GM10266 (cell line): ENCODE measurements around the gene FTCDNL1.

Source experiments
- DNase-seq: peaks from one replicate; pipeline ENCODE4 v3.0.0; 2012; ENCODE audit errors: extremely low spot score
- TF ChIP-seq, protein P1 (sequence below): IDR thresholded peaks from 2 replicates; pipeline ENCODE4 v1.5.1; 2012; ENCODE audit warnings: mild to moderate bottlenecking, low read depth; ENCODE audit not compliant: control insufficient read depth, insufficient read depth; ENCODE audit errors: missing control alignments

FTCDNL1 gene

DNA sequence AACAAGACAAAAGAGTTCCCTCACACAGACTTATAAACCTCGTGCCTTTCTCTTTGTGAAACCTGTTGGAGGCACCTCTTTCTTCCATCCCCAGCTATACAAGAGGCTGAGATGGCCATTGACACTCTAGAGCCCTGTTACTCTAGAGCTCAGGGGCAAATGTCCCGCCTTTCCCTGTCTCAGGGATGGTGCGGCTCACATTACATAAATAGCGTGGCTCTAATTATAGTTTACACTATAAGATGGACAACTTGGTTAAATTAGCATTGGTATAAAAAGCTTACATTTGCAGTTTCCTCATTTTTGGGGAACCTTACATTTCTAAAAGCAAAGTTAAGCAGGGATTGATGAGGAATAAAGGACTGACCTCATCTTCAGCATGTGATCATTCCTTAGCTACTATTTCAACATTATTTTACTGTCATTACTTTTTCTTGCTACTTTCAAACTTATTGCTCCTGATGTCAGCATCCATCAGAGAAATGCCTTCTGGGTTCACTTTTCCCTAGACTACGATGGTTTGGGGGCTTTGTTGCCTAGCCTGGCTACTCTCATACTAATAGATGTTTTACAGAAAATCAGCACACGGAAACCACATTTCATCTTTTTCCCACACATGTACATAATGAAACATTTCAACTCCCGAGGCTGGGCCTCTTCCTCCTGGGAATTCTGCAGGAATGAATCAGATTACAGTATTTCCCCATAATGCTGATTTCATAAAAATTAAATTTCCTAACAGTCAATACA lies 40.4 kb downstream of the FTCDNL1 start:
- no peak for DNase-seq
- TF ChIP-seq, protein P1, sequence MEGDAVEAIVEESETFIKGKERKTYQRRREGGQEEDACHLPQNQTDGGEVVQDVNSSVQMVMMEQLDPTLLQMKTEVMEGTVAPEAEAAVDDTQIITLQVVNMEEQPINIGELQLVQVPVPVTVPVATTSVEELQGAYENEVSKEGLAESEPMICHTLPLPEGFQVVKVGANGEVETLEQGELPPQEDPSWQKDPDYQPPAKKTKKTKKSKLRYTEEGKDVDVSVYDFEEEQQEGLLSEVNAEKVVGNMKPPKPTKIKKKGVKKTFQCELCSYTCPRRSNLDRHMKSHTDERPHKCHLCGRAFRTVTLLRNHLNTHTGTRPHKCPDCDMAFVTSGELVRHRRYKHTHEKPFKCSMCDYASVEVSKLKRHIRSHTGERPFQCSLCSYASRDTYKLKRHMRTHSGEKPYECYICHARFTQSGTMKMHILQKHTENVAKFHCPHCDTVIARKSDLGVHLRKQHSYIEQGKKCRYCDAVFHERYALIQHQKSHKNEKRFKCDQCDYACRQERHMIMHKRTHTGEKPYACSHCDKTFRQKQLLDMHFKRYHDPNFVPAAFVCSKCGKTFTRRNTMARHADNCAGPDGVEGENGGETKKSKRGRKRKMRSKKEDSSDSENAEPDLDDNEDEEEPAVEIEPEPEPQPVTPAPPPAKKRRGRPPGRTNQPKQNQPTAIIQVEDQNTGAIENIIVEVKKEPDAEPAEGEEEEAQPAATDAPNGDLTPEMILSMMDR, result no peak

DNA sequence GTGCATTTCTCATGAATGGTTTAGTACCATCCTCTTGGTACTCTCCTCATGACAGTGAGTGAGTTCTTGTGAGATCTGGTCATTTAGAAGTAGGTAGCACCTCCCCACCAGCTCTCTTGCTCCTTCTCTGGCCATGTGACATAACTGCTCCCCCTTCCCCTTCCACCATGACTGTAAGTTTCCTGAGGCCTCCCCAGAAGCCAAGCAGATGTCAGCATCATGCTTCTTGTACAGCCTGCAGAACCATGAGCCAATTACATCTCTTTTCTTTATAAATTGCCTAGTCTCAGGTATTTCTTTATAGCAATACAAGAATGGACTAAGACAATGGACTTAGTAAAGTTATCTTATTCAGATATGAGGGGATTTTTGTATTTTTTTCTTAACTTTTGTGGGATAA lies 43.0 kb downstream of the FTCDNL1 start:
- DNase-seq, result no peak
- TF ChIP-seq, protein P1, result no peak

DNA sequence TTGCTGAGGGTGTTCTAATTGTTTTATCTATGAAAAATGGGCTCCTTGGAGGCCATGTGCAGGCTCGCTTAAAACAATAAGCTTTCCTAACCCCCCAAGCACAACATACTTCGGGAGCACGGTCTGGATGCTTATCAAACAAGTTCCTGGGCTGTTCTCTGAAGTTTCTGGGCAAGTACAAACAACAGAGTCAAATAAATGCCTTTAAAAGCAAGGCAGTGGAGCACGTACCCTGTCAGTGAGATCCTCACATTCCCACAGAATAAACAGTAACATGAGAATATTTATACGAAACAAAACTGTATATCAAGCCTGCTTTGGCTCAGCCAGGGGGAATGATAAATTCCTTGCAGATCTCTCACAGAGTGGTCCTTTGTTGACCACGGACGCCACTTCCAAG lies 44.8 kb downstream of the FTCDNL1 start:
- TF ChIP-seq, protein P1, result no peak
- DNase-seq, result no peak

DNA sequence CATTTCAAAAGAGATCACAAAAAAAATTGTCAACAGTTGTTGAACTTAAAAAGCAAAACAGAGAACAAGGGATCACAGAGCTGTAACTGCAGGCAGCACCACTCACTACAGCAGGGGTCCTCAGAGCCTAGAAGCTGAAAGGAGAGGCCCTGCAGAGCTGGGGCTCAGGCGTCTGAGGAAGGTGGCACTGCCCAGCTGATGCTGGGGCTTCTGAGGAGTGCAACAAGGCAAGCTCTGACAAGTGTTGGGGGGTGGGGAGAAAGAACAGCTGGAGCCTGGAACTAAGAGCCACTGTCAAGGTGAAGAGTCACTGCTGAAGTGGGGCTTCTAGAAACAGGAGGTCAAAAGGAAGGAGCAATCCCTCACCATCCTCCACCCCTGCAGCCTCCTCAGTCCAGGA lies 46.2 kb downstream of the FTCDNL1 start:
- TF ChIP-seq, protein P1, result no peak
- no peak for DNase-seq

DNA sequence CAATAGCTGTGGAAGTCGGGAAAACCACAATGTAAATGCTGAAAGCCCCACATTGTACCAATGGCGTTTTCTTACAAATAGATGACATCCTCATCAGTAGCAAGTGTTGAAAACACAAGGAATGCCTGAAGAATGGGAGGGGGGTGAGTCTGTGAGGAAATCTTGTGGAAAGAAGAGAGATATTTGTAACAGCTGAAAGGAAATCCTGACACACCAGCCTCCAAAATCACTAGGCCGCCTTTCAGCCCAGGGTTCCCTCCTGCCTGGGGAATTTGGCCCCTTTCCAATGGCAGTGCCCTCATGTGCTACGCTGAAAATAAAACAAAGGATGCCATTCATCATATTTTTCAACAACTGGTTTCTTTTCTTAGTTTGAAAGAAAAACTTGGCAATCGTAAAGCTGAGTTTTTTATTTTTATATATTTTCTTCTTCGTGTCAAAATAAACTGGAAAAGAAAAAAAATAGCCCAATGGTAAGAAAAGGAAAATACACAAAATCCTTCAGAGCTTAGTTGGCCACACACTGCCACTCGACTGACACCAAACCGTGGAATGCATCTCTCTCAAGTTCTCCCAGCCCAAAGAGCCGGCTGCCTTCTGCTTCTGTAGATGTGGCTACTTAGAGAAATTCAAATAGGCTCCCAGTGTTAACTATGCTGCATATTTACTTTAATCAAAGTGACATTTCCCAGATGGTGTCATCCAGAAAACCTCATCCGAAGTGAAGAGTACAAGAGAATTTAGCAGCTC lies 52.0 kb downstream of the FTCDNL1 start:
- DNase-seq, result no peak
- TF ChIP-seq, protein P1, result no peak

DNA sequence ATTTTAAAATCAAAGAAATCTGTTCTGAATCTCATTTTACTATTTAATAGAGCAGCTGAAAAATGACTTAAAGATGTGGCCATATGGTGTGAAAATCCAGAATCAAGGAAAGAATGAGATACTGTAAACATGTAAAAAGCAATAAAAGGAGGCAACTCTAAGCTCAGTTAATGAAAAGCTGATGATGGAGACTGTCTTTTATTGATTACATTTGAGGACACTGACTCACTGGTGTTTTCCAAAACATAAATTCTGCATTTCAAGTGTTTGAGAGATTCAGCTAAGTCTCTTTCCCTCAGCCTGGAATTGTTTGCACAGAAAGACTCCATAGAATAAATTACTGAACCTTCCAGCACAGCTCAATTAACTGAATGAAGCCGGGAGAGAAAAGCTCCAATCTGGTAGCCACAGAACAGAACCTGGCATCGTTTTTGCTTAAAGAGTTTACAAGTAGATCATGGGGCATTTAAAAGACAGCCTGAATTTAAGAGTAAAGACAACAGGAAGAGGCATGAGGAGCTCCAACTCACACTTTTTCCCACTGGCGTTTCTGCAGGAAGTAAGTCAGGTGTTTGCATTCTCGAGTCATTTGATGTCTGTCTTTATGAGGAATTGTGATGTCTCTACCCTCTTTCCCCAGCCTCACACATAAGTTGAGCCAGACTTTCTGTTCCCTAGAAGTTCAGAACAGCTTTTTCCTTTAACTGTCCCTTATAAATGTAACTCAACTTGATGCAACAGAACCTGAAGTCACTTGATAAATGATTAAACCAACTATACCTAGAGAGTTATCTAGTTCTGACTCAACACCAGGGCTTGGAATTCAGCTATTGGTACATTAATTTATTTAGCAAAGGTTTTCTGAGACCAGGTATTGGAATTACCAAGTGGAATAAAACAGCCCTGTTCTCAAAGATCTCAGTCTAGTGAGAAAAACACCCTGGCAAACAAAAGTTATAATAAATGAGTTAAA lies 53.3 kb downstream of the FTCDNL1 start:
- TF ChIP-seq, protein P1, result no peak
- no peak for DNase-seq
